GM12892 (cell line): ENCODE data around the gene SCML2.
"Not testable (repeated sequence)": the region's sequence is repeated elsewhere in the genome, so short reads cannot be mapped to it uniquely, and the experiment has no call there.

Source experiments
- POLR2A ChIP-seq: IDR thresholded peaks from 2 replicates; pipeline ENCODE4 v1.6.1; 2011; ENCODE audit warnings: low read depth, low read length, control low read depth
- POLR2AphosphoS5 ChIP-seq: IDR thresholded peaks from 2 replicates; pipeline ENCODE4 v1.6.1; 2011; ENCODE audit warnings: low read depth, low read length, control low read depth
- TAF1 ChIP-seq: IDR thresholded peaks from 2 replicates; pipeline ENCODE4 v1.6.1; 2011; ENCODE audit warnings: low read depth, mild to moderate bottlenecking, control low read depth, low read length, borderline replicate concordance

DNA sequence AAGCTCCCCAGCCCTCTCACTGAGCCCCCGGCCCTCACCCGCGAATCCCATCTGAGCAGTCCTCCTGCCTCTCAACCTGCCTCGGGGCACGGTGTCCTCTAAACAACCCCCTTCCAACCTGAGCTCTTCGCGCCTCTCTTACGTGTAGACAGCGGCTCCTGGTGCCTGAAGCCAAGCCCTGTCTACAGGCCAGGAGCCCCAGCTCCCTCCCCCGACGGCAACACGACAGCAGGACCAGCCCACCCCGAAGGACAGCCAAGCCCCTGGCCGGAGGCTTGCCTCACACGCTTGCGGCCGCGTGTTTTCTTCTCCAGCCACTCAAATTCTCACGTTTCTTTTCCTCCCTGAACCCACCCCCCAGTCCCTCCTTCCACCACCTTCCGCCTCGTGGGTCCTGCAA, 124.8 kb downstream of the SCML2 start:
- not testable (repeated sequence) for TF ChIP-seq POLR2A, POLR2AphosphoS5, TAF1
